Kidney epithelial cell (primary cell): ENCODE data around the gene BCL11B. TPM values are rescaled to one million over a fixed set of nuclear protein-coding genes. Genes with fewer than 3 reads are reported as not detected.

Experiments used
- DNase-seq: peaks from one replicate; pipeline ENCODE4 v3.0.0-alpha.2; 2010; ENCODE audit warnings: low read depth
- H3K27me3 ChIP-seq: 2 replicates; pipeline ENCODE4 v1.6.0; 2011; ENCODE audit warnings: low read length; ENCODE audit not compliant: control insufficient read depth, insufficient read depth
- H3K36me3 ChIP-seq: 2 replicates; pipeline ENCODE4 v1.5.1; 2011; ENCODE audit warnings: low read length; ENCODE audit not compliant: control insufficient read depth, insufficient read depth
- H3K4me3 ChIP-seq: 2 replicates; pipeline ENCODE4 v1.5.1; 2011; ENCODE audit warnings: low read depth, mild to moderate bottlenecking, control low read depth, low read length
- total RNA-seq: library from RNA; depleted of rRNA; stranded (reverse); fragments of >200 nt; gene quantifications from 2 replicates; pipeline ENCODE4 v1.2.3, GENCODE V29; 2015
- TF ChIP-seq, protein P1 (sequence below): IDR thresholded peaks from 2 replicates; pipeline ENCODE4 v1.5.1; 2011; ENCODE audit warnings: mild to moderate bottlenecking, moderate library complexity, low read length, control low read depth, inconsistent platforms; ENCODE audit not compliant: insufficient read depth, poor library complexity, severe bottlenecking

Gene BCL11B
- total RNA-seq, 1 donor from 2014 or later: 2.3 TPM

DNA sequence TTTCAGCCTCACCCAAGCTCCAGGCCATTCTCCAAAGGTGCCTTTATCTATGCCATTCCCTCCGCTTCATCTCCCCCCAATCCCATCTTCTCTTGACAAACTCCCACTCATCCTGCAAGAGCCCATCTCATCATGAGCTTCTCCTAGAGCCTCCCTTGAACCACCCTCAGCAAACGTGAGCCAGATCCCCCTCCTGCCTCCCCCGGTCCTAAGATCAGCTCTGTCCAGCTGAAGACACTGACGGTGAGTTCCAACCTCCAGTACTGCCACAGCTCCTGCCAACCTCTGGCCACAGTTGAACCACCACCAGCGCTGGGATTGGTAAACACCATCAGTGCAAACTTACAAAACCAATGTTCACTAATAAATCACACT lies 124.6 kb downstream of the BCL11B start:
- TF ChIP-seq, protein P1, sequence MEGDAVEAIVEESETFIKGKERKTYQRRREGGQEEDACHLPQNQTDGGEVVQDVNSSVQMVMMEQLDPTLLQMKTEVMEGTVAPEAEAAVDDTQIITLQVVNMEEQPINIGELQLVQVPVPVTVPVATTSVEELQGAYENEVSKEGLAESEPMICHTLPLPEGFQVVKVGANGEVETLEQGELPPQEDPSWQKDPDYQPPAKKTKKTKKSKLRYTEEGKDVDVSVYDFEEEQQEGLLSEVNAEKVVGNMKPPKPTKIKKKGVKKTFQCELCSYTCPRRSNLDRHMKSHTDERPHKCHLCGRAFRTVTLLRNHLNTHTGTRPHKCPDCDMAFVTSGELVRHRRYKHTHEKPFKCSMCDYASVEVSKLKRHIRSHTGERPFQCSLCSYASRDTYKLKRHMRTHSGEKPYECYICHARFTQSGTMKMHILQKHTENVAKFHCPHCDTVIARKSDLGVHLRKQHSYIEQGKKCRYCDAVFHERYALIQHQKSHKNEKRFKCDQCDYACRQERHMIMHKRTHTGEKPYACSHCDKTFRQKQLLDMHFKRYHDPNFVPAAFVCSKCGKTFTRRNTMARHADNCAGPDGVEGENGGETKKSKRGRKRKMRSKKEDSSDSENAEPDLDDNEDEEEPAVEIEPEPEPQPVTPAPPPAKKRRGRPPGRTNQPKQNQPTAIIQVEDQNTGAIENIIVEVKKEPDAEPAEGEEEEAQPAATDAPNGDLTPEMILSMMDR: no peak
- no peak for DNase-seq
- Histone ChIP-seq H3K27me3 (peaks cover 4% of the 10 kb centered on the region), H3K4me3 (no peak overlapping the region), H3K36me3 (no peaks in the 10 kb centered on the region)

GRCh38 chr14:99146616-99147365 lies 125.2 kb downstream of the BCL11B start:
- no peaks in the 10 kb centered on the region for H3K36me3 ChIP-seq
- TF ChIP-seq, protein P1: no peak
- no peak for DNase-seq
- H3K27me3 ChIP-seq: peaks cover 4% of the 10 kb centered on the region
- no peak overlapping the region for H3K4me3 ChIP-seq

- TF ChIP-seq, protein P1: no peak
- H3K27me3 ChIP-seq: peaks cover 4% of the 10 kb centered on the region
- no peak overlapping the region for H3K4me3 ChIP-seq
- H3K36me3 ChIP-seq: no peaks in the 10 kb centered on the region
- no peak for DNase-seq
Observed at GRCh38 chr14:99145307-99145706, 126.7 kb downstream of the BCL11B start.

DNA sequence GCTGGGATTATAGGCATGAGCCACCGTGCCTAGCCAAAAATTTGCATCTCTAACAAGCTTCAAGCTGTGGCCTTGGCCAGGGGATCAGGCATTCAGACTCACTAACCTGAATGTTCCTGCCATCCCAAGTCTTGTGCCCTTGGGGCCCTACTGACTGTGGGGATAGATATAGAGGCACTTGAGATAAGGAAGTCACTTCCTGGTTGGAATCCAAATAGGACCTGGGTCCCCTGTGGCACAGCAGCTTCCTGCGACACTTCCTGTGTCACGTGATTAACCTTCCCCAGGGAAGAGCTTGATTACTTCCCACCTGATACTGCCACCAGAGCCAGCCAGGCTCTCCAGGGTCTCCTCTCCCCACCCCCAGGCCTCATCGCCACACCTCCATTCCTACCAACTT lies 128.2 kb downstream of the BCL11B start:
- DNase-seq: no peak
- TF ChIP-seq, protein P1: no peak
- Histone ChIP-seq H3K4me3 (no peak overlapping the region), H3K36me3 (no peaks in the 10 kb centered on the region), H3K27me3 (peaks cover 4% of the 10 kb centered on the region)

GRCh38 chr14:99143126-99143525 lies 128.9 kb downstream of the BCL11B start:
- TF ChIP-seq, protein P1: no peak
- DNase-seq: no peak
- Histone ChIP-seq H3K36me3 (no peaks in the 10 kb centered on the region), H3K27me3 (peaks cover 4% of the 10 kb centered on the region), H3K4me3 (no peak overlapping the region)

DNA sequence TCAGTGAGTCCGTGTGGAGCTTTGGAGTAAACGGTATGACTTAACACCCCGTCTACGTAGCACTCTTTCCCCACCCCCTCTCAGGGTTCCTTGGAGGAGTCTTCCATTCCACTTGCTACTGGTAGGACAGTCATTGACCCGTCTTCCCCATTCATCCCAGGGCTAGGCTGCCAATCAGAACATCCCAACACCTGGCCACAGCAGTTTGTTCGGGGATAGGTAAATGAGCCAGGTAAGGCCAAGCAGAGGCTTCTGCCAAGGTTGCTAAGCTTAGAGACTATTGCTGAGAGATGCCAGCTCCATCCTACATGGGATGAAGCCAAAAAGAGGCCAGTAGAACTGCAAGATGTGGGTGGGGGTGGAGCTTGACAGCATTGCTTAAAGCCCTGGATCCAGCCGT lies 130.8 kb downstream of the BCL11B start:
- TF ChIP-seq, protein P1: no peak
- no peak overlapping the region for H3K4me3 ChIP-seq
- H3K36me3 ChIP-seq: no peaks in the 10 kb centered on the region
- H3K27me3 ChIP-seq: no peaks in the 10 kb centered on the region
- DNase-seq: no peak
